Gastroesophageal sphincter (tissue), 4 donors: ENCODE results near the gene TRMU. TPM values are rescaled to one million over a fixed set of nuclear protein-coding genes. Genes with fewer than 3 reads are reported as not detected.

Experiments
- ATAC-seq: fragments of 150-250 bp; one replicate; pipeline ENCODE4 v1.9.1; 2016; ENCODE audit warnings: mild to moderate bottlenecking, moderate library complexity
- H3K27ac ChIP-seq, 4 donors: fragments of 200-600 bp; sonication (generic) in 3 of 4; 1 replicate in 3 of 4; 2 replicates in 1 of 4; pipeline ENCODE4 v1.5.1; 2016 to 2019
- H3K27me3 ChIP-seq: fragments of 200-600 bp; sonication (generic); one replicate; pipeline ENCODE4 v1.5.1; 2019
- H3K36me3 ChIP-seq, 2 donors: fragments of 200-600 bp; sonication (generic); one replicate each; pipeline ENCODE4 v1.5.1; 2019; ENCODE audit warnings: control low read depth in 1 of 2
- H3K4me1 ChIP-seq, 3 donors: fragments of 200-600 bp; sonication (generic); 1 replicate in 2 of 3; 2 replicates in 1 of 3; pipeline ENCODE4 v1.5.1; 2016 to 2019; ENCODE audit warnings: control low read depth in 2 of 3
- H3K4me3 ChIP-seq, 2 donors: fragments of 200-600 bp; sonication (generic); one replicate each; pipeline ENCODE4 v1.5.1; 2019; ENCODE audit warnings: mild to moderate bottlenecking in 1 of 2, moderate library complexity in 1 of 2
- H3K9me3 ChIP-seq, 3 donors: fragments of 200-600 bp; sonication (generic); one replicate each; pipeline ENCODE4 v1.5.1; 2017 to 2019; ENCODE audit warnings: control low read depth in 2 of 3
- EP300 ChIP-seq: sonication (generic); formaldehyde crosslinking; IDR thresholded peaks from one replicate; pipeline ENCODE4 v1.6.1; 2017; ENCODE audit warnings: antibody characterized with exemption, mild to moderate bottlenecking
- POLR2A ChIP-seq, 2 donors: fragments of 450-650 bp; IDR thresholded peaks; one replicate each; pipeline ENCODE4 v1.6.1; 2017; ENCODE audit warnings: antibody characterized with exemption in 2 of 2, mild to moderate bottlenecking in 2 of 2, moderate library complexity in 1 of 2
- POLR2AphosphoS5 ChIP-seq: sonication (generic); formaldehyde crosslinking; IDR thresholded peaks from one replicate; pipeline ENCODE4 v1.6.1; 2017; ENCODE audit warnings: antibody characterized with exemption
- WGBS, 2 donors: methylation state at CpG; one replicate each; pipeline ENCODE4 v1.1.5; 2018; ENCODE audit warnings: low coverage in 1 of 2; 5-methylcytosine and 5-hydroxymethylcytosine counted together
- total RNA-seq, 4 donors: library from RNA; depleted of rRNA; stranded (reverse); fragments of >200 nt; gene quantifications; one replicate each; pipeline ENCODE4 v1.1.0, GENCODE V29; 2016
- TF ChIP-seq, protein P1 (sequence below), 4 experiments: fragments of 200-600 bp in 2 of 4; fragments of 450-650 bp in 2 of 4; sonication (generic) in 1 of 4; IDR thresholded peaks; one replicate each; pipeline ENCODE4 v1.5.1; 2017 to 2019; ENCODE audit warnings: antibody characterized with exemption in 4 of 4, mild to moderate bottlenecking in 2 of 4, moderate library complexity in 2 of 4

The TRMU gene
- total RNA-seq, 4 donors from 2014 or later: 9.9 to 33.8 (median 24.6) TPM

DNA sequence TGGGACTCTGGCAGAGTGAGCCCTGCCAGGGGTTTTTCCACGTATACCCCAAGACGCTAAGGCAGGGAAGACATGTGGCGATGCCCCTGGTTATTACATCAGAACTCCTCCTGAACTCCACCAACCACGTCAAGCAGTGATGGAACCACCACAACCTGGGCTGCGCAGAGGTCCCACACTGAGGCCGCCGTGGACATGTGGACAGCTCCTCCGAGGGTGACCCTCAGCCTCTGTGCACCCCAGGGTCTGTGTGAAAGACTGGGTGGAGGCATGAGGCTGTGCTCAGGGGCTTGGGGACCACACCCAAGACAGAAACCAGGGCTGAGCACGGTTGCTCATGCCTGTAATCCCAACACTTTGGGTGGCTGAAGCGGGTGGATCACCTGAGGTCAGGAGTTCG lies 52.2 kb downstream of the TRMU start:
- no peaks in the 10 kb centered on the region for H3K4me1 ChIP-seq
- WGBS, 2 donors: 80 to 95% methylated on average over 1 to 3 of the region's 11 CpGs
- no peak for ATAC-seq
- no peaks in the 10 kb centered on the region for H3K9me3 ChIP-seq
- no peaks in the 10 kb centered on the region for H3K36me3 ChIP-seq
- TF ChIP-seq EP300 (no peak), POLR2A (IDR thresholded peaks at IDR 0.05) (no peak), POLR2AphosphoS5 (no peak)
- TF ChIP-seq, protein P1, sequence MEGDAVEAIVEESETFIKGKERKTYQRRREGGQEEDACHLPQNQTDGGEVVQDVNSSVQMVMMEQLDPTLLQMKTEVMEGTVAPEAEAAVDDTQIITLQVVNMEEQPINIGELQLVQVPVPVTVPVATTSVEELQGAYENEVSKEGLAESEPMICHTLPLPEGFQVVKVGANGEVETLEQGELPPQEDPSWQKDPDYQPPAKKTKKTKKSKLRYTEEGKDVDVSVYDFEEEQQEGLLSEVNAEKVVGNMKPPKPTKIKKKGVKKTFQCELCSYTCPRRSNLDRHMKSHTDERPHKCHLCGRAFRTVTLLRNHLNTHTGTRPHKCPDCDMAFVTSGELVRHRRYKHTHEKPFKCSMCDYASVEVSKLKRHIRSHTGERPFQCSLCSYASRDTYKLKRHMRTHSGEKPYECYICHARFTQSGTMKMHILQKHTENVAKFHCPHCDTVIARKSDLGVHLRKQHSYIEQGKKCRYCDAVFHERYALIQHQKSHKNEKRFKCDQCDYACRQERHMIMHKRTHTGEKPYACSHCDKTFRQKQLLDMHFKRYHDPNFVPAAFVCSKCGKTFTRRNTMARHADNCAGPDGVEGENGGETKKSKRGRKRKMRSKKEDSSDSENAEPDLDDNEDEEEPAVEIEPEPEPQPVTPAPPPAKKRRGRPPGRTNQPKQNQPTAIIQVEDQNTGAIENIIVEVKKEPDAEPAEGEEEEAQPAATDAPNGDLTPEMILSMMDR (IDR thresholded peaks at IDR 0.05): no peak
- no peak overlapping the region for H3K27ac ChIP-seq
- no peak overlapping the region for H3K4me3 ChIP-seq
- H3K27me3 ChIP-seq: no peaks in the 10 kb centered on the region

DNA sequence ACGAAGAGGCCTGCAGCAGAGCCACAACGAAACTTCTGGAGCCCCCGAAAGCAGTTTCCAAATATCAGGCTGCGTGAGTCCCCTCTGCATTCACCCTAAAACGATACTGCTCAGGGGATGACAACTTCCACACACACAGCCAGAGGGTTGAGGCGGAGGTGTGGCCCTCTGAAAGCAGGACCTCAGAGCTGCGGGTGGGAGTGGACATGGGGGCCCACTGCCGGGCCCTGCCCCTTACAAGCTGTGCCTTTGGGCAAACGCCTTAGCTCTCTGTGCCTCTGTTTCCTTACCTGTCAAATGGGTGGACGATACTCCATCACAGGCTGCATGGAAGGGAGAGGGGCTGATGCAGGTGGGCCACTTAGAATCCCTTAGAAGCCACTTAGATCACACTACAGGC lies 53.1 kb downstream of the TRMU start:
- WGBS, 2 donors: 60 to 100% methylated on average over 1 to 3 of the region's 10 CpGs
- no peaks in the 10 kb centered on the region for H3K27me3 ChIP-seq
- H3K9me3 ChIP-seq: no peaks in the 10 kb centered on the region
- no peak overlapping the region for H3K4me3 ChIP-seq
- no peak for ATAC-seq
- H3K4me1 ChIP-seq: no peaks in the 10 kb centered on the region
- no peak for TF ChIP-seq EP300
- TF ChIP-seq POLR2A (IDR thresholded peaks at IDR 0.05): no peak
- TF ChIP-seq, protein P1 (IDR thresholded peaks at IDR 0.05): no peak
- TF ChIP-seq POLR2AphosphoS5: no peak
- no peak overlapping the region for H3K27ac ChIP-seq
- H3K36me3 ChIP-seq: no peaks in the 10 kb centered on the region

DNA sequence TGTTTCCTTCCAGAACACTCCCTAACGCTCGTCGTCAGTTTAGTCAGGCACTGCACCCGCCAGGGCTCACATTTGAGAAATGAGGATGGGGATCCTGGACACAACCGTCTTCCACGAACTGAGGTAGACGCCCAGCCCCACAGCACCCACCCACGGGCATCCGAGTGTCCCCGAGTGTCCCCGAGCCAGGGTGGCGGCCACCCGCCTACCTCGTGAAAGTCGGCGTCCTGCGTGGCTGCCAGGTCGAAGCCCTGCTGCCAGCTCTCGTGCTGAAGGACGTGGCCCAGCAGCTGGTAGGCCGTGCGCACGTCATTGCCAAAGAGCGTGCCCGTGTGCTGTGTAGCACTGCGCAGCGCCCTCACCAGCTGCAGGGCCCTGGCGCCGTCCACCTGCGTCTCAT lies 53.6 kb downstream of the TRMU start:
- no peak for TF ChIP-seq POLR2AphosphoS5
- no peak for TF ChIP-seq EP300
- TF ChIP-seq POLR2A (IDR thresholded peaks at IDR 0.05): no peak
- TF ChIP-seq, protein P1 (IDR thresholded peaks at IDR 0.05): no peak
- H3K27me3 ChIP-seq: no peaks in the 10 kb centered on the region
- H3K4me3 ChIP-seq: no peak overlapping the region
- H3K27ac ChIP-seq: no peak overlapping the region
- no peaks in the 10 kb centered on the region for H3K9me3 ChIP-seq
- ATAC-seq: no peak
- WGBS, 2 donors: no CpG with 5 or more reads among the region's 30 CpGs
- H3K4me1 ChIP-seq: no peaks in the 10 kb centered on the region
- H3K36me3 ChIP-seq: no peaks in the 10 kb centered on the region

DNA sequence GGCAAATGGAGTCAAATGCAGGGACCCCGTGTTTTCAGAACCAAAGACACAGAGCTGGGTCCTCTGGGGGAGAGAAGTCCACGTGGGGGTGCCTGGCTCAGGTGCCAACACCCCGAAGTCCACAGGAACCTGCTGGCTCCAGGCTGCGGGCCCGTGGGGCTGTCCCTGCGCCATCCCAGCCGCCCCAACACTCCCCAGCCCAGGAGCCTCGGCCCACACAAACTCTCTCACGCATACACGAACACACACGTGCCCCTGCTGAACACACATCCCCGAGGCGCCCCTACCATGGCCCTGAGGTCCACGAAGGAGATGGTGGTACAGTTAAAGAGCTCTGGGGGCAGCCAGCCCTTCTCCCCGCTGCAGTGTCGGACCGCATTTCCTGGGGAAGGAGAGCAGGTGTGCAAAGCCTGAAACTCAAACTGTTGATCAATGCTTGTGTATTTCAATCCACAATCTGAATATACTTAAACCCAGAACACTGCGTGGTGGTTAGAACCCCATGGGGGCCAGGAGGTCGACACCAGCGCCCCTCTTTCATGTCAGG lies 54.7 kb downstream of the TRMU start:
- ATAC-seq: no peak
- H3K27me3 ChIP-seq: no peaks in the 10 kb centered on the region
- H3K36me3 ChIP-seq: no peaks in the 10 kb centered on the region
- H3K4me3 ChIP-seq: peak overlapping the region in 1 of 2 donors; percentile 4
- 70 to 83% methylated on average over 3 to 9 of the region's 20 CpGs for WGBS, 2 donors
- H3K27ac ChIP-seq: no peak overlapping the region
- TF ChIP-seq EP300 (no peak), POLR2AphosphoS5 (no peak), POLR2A (IDR thresholded peaks at IDR 0.05) (no peak)
- TF ChIP-seq, protein P1 (IDR thresholded peaks at IDR 0.05): no peak
- no peaks in the 10 kb centered on the region for H3K9me3 ChIP-seq
- no peaks in the 10 kb centered on the region for H3K4me1 ChIP-seq

DNA sequence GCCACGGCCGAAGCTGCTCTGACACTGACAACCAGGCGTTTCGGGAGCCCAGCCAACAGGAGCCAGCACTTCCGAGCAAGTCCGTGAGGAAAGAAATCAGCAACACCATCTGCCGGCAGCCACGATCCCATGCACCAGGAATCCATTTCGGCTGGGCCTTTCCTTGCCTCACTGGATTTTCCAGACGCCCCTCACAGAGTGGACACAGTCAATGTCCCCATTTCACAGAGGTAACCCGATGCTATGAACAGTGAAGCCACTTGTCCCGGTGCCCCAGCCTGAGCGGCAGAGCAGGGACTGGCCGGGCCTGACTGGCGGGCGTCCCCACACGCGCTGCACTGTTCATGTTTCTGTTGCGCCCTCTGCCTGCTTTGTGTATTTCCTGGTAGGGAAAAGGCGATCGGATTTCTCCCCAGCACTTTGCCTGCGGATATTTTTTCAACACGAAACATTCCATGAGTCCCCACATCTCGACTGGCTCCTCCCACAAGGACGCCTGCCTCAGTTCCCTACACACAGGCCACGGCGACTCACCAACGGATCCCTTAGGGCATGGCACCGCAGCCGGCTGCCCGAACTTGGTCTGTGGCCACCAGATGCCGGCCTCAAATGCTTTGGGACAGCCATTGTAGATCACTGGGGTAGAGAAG lies 55.3 kb downstream of the TRMU start:
- Histone ChIP-seq H3K27ac (no peak overlapping the region), H3K36me3 (no peaks in the 10 kb centered on the region), H3K27me3 (no peaks in the 10 kb centered on the region), H3K4me3 (peak overlapping the region in 1 of 2 donors; percentile 4), H3K4me1 (no peaks in the 10 kb centered on the region), H3K9me3 (no peaks in the 10 kb centered on the region)
- TF ChIP-seq, protein P1 (IDR thresholded peaks at IDR 0.05): peak in 3 of 4 experiments; percentile 29 to 52 (median 51)
- TF ChIP-seq EP300: no peak
- ATAC-seq: no peak
- WGBS, 2 donors: 63 to 71% methylated on average over 6 to 16 of the region's 32 CpGs
